SK-MEL-5 (cell line): ENCODE results near the gene SPRTN. TPM values are rescaled to one million over a fixed set of nuclear protein-coding genes. Genes with fewer than 3 reads are reported as not detected.
"Not testable (repeated sequence)": the region's sequence is repeated elsewhere in the genome, so short reads cannot be mapped to it uniquely, and the experiment has no call there.

ENCODE experiments used
- DNase-seq: peaks from one replicate; pipeline ENCODE4 v3.0.0-alpha.2; 2016; ENCODE audit warnings: low read depth, low spot score
- in situ Hi-C: cut with HindIII; loops from 2 replicates; pipeline ENCODE4 v1.10.0; 2016; ENCODE audit warnings: low sequenced_read_pairs, high pct_unique_total_duplicates, low pct_unique_long_range_greater_than_20kb
- total RNA-seq: library from RNA; depleted of rRNA; stranded (reverse); fragments of >200 nt; shearing (Covaris generic); gene quantifications from 2 replicates; pipeline ENCODE4 v1.2.3, GENCODE V29; 2014

SPRTN gene
- total RNA-seq, 1 experiment from 2014 or later, result 11.5 TPM

- no peak for DNase-seq
- in situ Hi-C loops, result no loop called here
Measured at GRCh38 chr1:231332761-231333160, 5.3 kb upstream of the SPRTN start.

GRCh38 chr1:231334079-231334666 lies 3.9 kb upstream of the SPRTN start:
- DNase-seq, result no peak
- in situ Hi-C loops, result no loop called here

GRCh38 chr1:231334952-231335351 lies 3.1 kb upstream of the SPRTN start:
- DNase-seq, result no peak
- in situ Hi-C loops, result no loop called here

- in situ Hi-C loops, result no loop called here
- no peak for DNase-seq
Measured at GRCh38 chr1:231335663-231336602, 2.2 kb upstream of the SPRTN start.

GRCh38 chr1:231337043-231337471 lies 1.0 kb upstream of the SPRTN start:
- no peak for DNase-seq
- in situ Hi-C loops, result no loop called here

GRCh38 chr1:231337472-231338269 lies 422 bp upstream of the SPRTN start, which contains the start of gene EXOC8:
EXOC8 (minus strand) TSS chr1:231337852; CDS start chr1:231337745, 107 bp downstream.
- in situ Hi-C loops, result no loop called here

GRCh38 chr1:231340328-231341013 lies 2.4 kb downstream of the SPRTN start:
- DNase-seq, result no peak
- in situ Hi-C loops, result no loop called here

More at GRCh38 chr1:231337472-231338269, 422 bp upstream of the SPRTN start, which contains the start of gene EXOC8:
- peak; percentile 97 for DNase-seq

GRCh38 chr1:231347961-231348360 lies 9.9 kb downstream of the SPRTN start:
- no peak for DNase-seq
- in situ Hi-C loops, result no loop called here

GRCh38 chr1:231348442-231348841 lies 10.3 kb downstream of the SPRTN start:
- in situ Hi-C loops, result no loop called here
- no peak for DNase-seq

- DNase-seq, in situ Hi-C loops: not testable (repeated sequence)
Measured at GRCh38 chr1:231348856-231349255, 10.8 kb downstream of the SPRTN start.

GRCh38 chr1:231351816-231352215 lies 13.7 kb downstream of the SPRTN start:
- no peak for DNase-seq
- in situ Hi-C loops, result loop anchor here (25.0 kb wide), 1 partner anchor 260 kb away; no protein-coding TSS in a partner anchor

GRCh38 chr1:231353086-231353485 lies 15.0 kb downstream of the SPRTN start:
- DNase-seq, result no peak
- in situ Hi-C loops, result loop anchor here (25.0 kb wide), 1 partner anchor 259 kb away; no protein-coding TSS in a partner anchor

- no peak for DNase-seq
- in situ Hi-C loops, result loop anchor here (25.0 kb wide), 1 partner anchor 258 kb away; no protein-coding TSS in a partner anchor
Measured at GRCh38 chr1:231354330-231355020, 16.4 kb downstream of the SPRTN start.

- in situ Hi-C loops, result loop anchor here (25.0 kb wide), 1 partner anchor 257 kb away; no protein-coding TSS in a partner anchor
- no peak for DNase-seq
Measured at GRCh38 chr1:231355171-231355570, 17.1 kb downstream of the SPRTN start.

- DNase-seq, result no peak
- in situ Hi-C loops, result loop anchor here (25.0 kb wide), 1 partner anchor 255 kb away; no protein-coding TSS in a partner anchor
Measured at GRCh38 chr1:231357187-231357772, 19.2 kb downstream of the SPRTN start.

- DNase-seq, result peak; percentile 74
- in situ Hi-C loops, result loop anchor here (25.0 kb wide), 1 partner anchor 254 kb away; no protein-coding TSS in a partner anchor
Measured at GRCh38 chr1:231357831-231358354, 19.8 kb downstream of the SPRTN start.
